ENCODE results near the gene PES1. TPM values are rescaled to one million over a fixed set of nuclear protein-coding genes. Genes with fewer than 3 reads are reported as not detected.
"Not testable (repeated sequence)": the region's sequence is repeated elsewhere in the genome, so short reads cannot be mapped to it uniquely, and the experiment has no call there.

The PES1 gene
- polyA plus RNA-seq, 1 experiment: 109 TPM

- no peak overlapping the region for H3K4me3 ChIP-seq (ENCODE audit: low read depth, low read length)
- ChIA-PET CTCF (interaction anchor here (3.9 kb wide), 1 partner anchor 129 kb away, joined by 37 read pairs; no protein-coding TSS in a partner anchor), POLR2A (no interaction called here)
- DNase-seq (ENCODE audit: low read depth): no peak
- no peaks in the 10 kb centered on the region for H3K27me3 ChIP-seq (ENCODE audit: control insufficient read depth, insufficient read depth, low read length)
- no peak for TF ChIP-seq CTCF (IDR thresholded peaks at IDR 0.05; ENCODE audit: insufficient read depth, low read depth, low read length)
- H3K36me3 ChIP-seq (ENCODE audit: control insufficient read depth, insufficient read depth, low read length): no peaks in the 10 kb centered on the region
These were observed 35.8 kb upstream of the PES1 start for GRCh38 chr22:30627471-30627870.

GRCh38 chr22:30626413-30626812 is 34.7 kb upstream of the PES1 start:
- H3K36me3 ChIP-seq (ENCODE audit: control insufficient read depth, insufficient read depth, low read length): no peaks in the 10 kb centered on the region
- ChIA-PET POLR2A (no interaction called here), CTCF (interaction anchor here (0.6 to 1.6 kb wide), 5 partner anchors 9 to 129 kb away, joined by 3 to 9 read pairs (median 4); partner anchors contain the start of gene SLC35E4)
- H3K27me3 ChIP-seq (ENCODE audit: control insufficient read depth, insufficient read depth, low read length): no peaks in the 10 kb centered on the region
- DNase-seq (ENCODE audit: low read depth): no peak
- no peak overlapping the region for H3K4me3 ChIP-seq (ENCODE audit: low read depth, low read length)
- no peak for TF ChIP-seq CTCF (IDR thresholded peaks at IDR 0.05; ENCODE audit: insufficient read depth, low read depth, low read length)

GRCh38 chr22:30619909-30620308 is 28.2 kb upstream of the PES1 start:
- POLR2A ChIA-PET: interaction anchor here (0.6 kb wide), 1 partner anchor 21 kb away, joined by 3 read pairs; no protein-coding TSS in a partner anchor
- not testable (repeated sequence) for H3K4me3 ChIP-seq (ENCODE audit: low read depth, low read length); H3K27me3 ChIP-seq (ENCODE audit: control insufficient read depth, insufficient read depth, low read length); DNase-seq (ENCODE audit: low read depth); H3K36me3 ChIP-seq (ENCODE audit: control insufficient read depth, insufficient read depth, low read length)
- CTCF ChIA-PET: interaction anchor here (1.2 to 2.1 kb wide), 3 partner anchors 14 to 135 kb away, joined by 4 to 13 read pairs (median 5); partner anchors contain the start of gene SLC35E4

- ChIA-PET CTCF (interaction anchor here (1.0 to 2.1 kb wide), 2 partner anchors 16 to 137 kb away, joined by 4 to 5 read pairs; no protein-coding TSS in a partner anchor), POLR2A (no interaction called here)
- no peak for DNase-seq (ENCODE audit: low read depth)
- Histone ChIP-seq H3K4me3 (ENCODE audit: low read depth, low read length) (no peak overlapping the region), H3K36me3 (ENCODE audit: control insufficient read depth, insufficient read depth, low read length) (no peaks in the 10 kb centered on the region), H3K27me3 (ENCODE audit: control insufficient read depth, insufficient read depth, low read length) (no peaks in the 10 kb centered on the region; the same call in 1 of the 2 replicates)
- TF ChIP-seq CTCF (IDR thresholded peaks at IDR 0.05; ENCODE audit: insufficient read depth, low read depth, low read length): no peak
These were observed 26.1 kb upstream of the PES1 start for GRCh38 chr22:30617819-30618218.

GRCh38 chr22:30615543-30615954 is 23.8 kb upstream of the PES1 start:
- POLR2A ChIA-PET: no interaction called here
- Histone ChIP-seq H3K4me3 (ENCODE audit: low read depth, low read length) (no peak overlapping the region), H3K36me3 (ENCODE audit: control insufficient read depth, insufficient read depth, low read length) (no peaks in the 10 kb centered on the region), H3K27me3 (ENCODE audit: control insufficient read depth, insufficient read depth, low read length) (no peaks in the 10 kb centered on the region; the same call in 1 of the 2 replicates)
- CTCF ChIA-PET: interaction anchor here (1.0 to 2.7 kb wide), 2 partner anchors 19 to 140 kb away, joined by 3 to 9 read pairs; no protein-coding TSS in a partner anchor
- no peak for TF ChIP-seq CTCF (IDR thresholded peaks at IDR 0.05; ENCODE audit: insufficient read depth, low read depth, low read length)
- DNase-seq (ENCODE audit: low read depth): no peak

GRCh38 chr22:30614879-30615278 is 23.2 kb upstream of the PES1 start:
- no peak overlapping the region for H3K4me3 ChIP-seq (ENCODE audit: low read depth, low read length)

More at GRCh38 chr22:30614879-30615278, 23.2 kb upstream of the PES1 start:
- no peak for TF ChIP-seq CTCF (IDR thresholded peaks at IDR 0.05; ENCODE audit: insufficient read depth, low read depth, low read length)
- DNase-seq (ENCODE audit: low read depth): no peak
- no peaks in the 10 kb centered on the region; the same call in 1 of the 2 replicates for H3K27me3 ChIP-seq (ENCODE audit: control insufficient read depth, insufficient read depth, low read length)
- POLR2A ChIA-PET: no interaction called here
- no peaks in the 10 kb centered on the region for H3K36me3 ChIP-seq (ENCODE audit: control insufficient read depth, insufficient read depth, low read length)
- CTCF ChIA-PET: interaction anchor here (0.7 to 2.7 kb wide), 4 partner anchors 10 to 276 kb away, joined by 3 to 9 read pairs (median 3); no protein-coding TSS in a partner anchor

Data from BJ (cell line).